Calu3 (cell line): ENCODE measurements around the gene HPD. TPM values are rescaled to one million over a fixed set of nuclear protein-coding genes. Genes with fewer than 3 reads are reported as not detected.
"Not testable (repeated sequence)": the region's sequence is repeated elsewhere in the genome, so short reads cannot be mapped to it uniquely, and the experiment has no call there.

ENCODE experiments used
- BruUV-seq: library from RNA; stranded (reverse); fragments of 400-500 nt; replicated peaks from 2 replicates; lab custom pipeline; 2021; lab: Mats Ljungman, UMichigan
- CTCF ChIA-PET: fragments of 300-600 bp; sonication (Branson Sonifier 250); formaldehyde crosslinking; loops from one replicate; lab custom pipeline; 2022; ENCODE audit warnings: antibody characterized with exemption; lab: Charles Lee
- DNase-seq: peaks from one replicate; pipeline ENCODE4 v3.0.0; 2022
- H3K27ac Mint-ChIP-seq: one replicate; pipeline ENCODE4 v1.8.0; 2022; ENCODE audit warnings: mixed read lengths; ENCODE audit not compliant: unreplicated experiment
- H3K27me3 Mint-ChIP-seq: one replicate; pipeline ENCODE4 v1.8.0; 2022; ENCODE audit warnings: mixed read lengths; ENCODE audit not compliant: unreplicated experiment
- H3K36me3 Mint-ChIP-seq: one replicate; pipeline ENCODE4 v1.8.0; 2022; ENCODE audit warnings: mild to moderate bottlenecking, moderate library complexity, mixed read lengths; ENCODE audit not compliant: insufficient read depth, unreplicated experiment
- H3K4me1 Mint-ChIP-seq: one replicate; pipeline ENCODE4 v1.8.0; 2022; ENCODE audit warnings: mild to moderate bottlenecking, low read depth, mixed read lengths; ENCODE audit not compliant: unreplicated experiment
- H3K4me3 Mint-ChIP-seq: one replicate; pipeline ENCODE4 v1.8.0; 2022; ENCODE audit warnings: mild to moderate bottlenecking, low read depth, moderate library complexity, mixed read lengths; ENCODE audit not compliant: unreplicated experiment
- H3K9me3 Mint-ChIP-seq: one replicate; pipeline ENCODE4 v1.8.0; 2022; ENCODE audit warnings: low read depth, mixed read lengths; ENCODE audit not compliant: unreplicated experiment
- intact Hi-C: fragments of 100-400 bp; cut with micrococcal nuclease; formaldehyde crosslinking; loops from one replicate; pipeline ENCODE4 v1.10.0; 2022; ENCODE audit not compliant: unreplicated experiment
- total RNA-seq: library from RNA; stranded (reverse); gene quantifications from 2 replicates; pipeline ENCODE4 v1.2.3, GENCODE V29; 2022
- TF ChIP-seq, protein P1 (sequence below): fragments of 200-600 bp; IDR thresholded peaks from one replicate; pipeline ENCODE4 v1.8.0; 2022; ENCODE audit warnings: antibody characterized with exemption; ENCODE audit not compliant: unreplicated experiment

The HPD gene
- total RNA-seq, 1 experiment from 2014 or later = not detected

DNA sequence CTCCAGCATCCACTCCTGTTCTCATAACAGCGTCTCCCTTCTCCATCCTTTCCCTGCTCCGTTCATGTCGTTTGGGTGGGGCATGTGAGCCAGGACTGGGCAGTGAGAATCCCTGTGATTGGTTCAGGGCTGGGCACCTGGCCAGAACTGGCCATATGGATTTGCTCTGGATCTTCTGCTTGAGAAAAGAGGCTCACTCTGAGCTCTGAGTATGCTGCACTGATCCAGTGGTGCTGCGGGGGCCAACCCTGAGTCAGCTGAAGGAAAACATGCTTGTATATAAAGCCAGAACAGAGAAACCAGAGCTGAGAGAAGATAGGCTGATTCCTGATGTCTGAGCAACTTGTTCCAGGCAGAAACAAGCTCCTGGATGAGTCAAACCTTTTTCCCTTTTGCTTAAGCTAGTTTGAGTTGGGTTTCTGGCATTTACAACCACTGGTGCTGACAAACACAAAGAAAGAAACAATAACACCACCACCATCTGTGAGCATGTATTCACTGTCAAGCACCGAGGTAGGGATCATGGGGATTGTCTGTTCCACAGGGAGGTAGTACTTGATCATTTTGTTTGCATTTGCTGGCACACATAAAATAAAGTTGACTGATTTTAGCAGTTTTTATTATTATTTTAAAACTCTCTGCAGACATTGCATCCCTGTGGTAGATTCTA lies 14.0 kb upstream of the HPD start:
- Mint-ChIP-seq H3K9me3 (no peaks in the 10 kb centered on the region), H3K4me3 (no peak overlapping the region), H3K4me1 (no peaks in the 10 kb centered on the region), H3K36me3 (no peaks in the 10 kb centered on the region), H3K27ac (no peak overlapping the region), H3K27me3 (no peaks in the 10 kb centered on the region)
- CTCF ChIA-PET = interaction anchor here (0.6 kb wide), 2 partner anchors 21 to 32 kb away, joined by 3 to 4 read pairs; no protein-coding TSS in a partner anchor
- TF ChIP-seq, protein P1, sequence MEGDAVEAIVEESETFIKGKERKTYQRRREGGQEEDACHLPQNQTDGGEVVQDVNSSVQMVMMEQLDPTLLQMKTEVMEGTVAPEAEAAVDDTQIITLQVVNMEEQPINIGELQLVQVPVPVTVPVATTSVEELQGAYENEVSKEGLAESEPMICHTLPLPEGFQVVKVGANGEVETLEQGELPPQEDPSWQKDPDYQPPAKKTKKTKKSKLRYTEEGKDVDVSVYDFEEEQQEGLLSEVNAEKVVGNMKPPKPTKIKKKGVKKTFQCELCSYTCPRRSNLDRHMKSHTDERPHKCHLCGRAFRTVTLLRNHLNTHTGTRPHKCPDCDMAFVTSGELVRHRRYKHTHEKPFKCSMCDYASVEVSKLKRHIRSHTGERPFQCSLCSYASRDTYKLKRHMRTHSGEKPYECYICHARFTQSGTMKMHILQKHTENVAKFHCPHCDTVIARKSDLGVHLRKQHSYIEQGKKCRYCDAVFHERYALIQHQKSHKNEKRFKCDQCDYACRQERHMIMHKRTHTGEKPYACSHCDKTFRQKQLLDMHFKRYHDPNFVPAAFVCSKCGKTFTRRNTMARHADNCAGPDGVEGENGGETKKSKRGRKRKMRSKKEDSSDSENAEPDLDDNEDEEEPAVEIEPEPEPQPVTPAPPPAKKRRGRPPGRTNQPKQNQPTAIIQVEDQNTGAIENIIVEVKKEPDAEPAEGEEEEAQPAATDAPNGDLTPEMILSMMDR = no peak
- BruUV-seq = no TSS peak
- DNase-seq = no peak
- intact Hi-C loops = no loop called here

DNA sequence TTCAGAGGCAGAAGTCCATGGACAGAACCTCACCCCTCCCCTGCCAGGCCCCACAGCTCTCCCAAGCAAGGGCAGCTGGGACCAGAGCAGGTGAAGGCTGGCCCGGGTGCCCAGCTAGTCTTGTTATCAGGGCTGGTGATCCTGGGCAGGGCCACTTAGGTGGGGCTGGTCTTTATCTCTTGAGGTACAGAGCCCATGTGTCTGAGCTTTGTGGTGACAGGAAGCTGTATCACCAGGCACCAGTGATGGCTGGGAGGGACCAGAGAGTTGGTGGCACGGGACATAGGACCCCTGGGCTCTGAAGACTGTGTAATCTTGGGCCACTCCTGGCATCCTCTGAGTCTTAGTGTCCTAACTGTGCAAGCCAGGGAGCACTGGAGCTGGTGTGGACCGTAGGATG lies 12.8 kb upstream of the HPD start:
- Mint-ChIP-seq H3K27me3 (no peaks in the 10 kb centered on the region), H3K9me3 (no peaks in the 10 kb centered on the region), H3K27ac (no peak overlapping the region), H3K36me3 (no peaks in the 10 kb centered on the region), H3K4me1 (no peaks in the 10 kb centered on the region), H3K4me3 (no peak overlapping the region)
- DNase-seq = no peak
- TF ChIP-seq, protein P1 = no peak
- CTCF ChIA-PET = interaction anchor here (0.6 kb wide), 1 partner anchor 13 kb away, joined by 5 read pairs; no protein-coding TSS in a partner anchor
- intact Hi-C loops = no loop called here
- BruUV-seq = no TSS peak

DNA sequence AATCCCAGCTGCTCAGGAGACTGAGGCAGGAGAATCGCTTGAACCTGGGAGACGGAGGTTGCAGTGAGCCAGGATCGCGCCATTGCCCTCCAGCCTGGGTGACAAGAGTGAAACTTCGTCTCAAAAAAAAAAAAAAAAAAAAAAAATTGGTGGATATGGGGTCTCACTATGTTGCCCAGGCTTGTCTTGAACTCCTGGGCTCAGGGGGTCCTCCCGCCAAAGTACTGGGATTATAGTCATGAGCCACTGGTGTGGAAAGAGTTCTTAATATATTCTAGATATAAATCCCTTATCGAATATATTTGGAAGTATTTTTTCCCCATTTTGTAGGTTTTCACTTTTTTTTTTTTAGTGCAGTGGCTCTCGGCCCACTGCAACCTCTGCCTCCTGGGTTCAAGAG lies 10.6 kb upstream of the HPD start:
- H3K4me1 Mint-ChIP-seq, H3K9me3 Mint-ChIP-seq, H3K27ac Mint-ChIP-seq, H3K4me3 Mint-ChIP-seq, CTCF ChIA-PET, H3K36me3 Mint-ChIP-seq, intact Hi-C loops, DNase-seq, BruUV-seq, H3K27me3 Mint-ChIP-seq: not testable (repeated sequence)

DNA sequence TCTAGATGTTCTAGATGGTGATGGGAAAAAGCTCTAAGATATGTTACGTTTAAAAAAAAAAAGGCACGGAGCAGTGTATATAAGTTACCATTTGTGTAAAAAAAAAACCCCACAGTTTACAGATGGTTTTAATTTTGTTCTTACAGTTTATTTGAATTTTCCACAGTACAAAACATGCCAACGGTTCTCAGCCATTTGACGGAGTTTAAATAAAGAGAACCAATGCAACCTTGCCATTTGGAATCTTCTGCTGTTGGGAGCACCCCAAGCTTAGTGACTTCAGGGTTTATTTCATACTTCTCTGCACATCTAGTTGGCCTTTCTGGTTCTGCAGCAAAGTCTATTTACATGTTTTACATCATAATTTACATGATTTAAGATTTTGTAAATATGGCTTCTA lies 7.7 kb upstream of the HPD start:
- Mint-ChIP-seq H3K36me3 (no peaks in the 10 kb centered on the region), H3K4me1 (no peaks in the 10 kb centered on the region), H3K4me3 (no peak overlapping the region), H3K27me3 (no peaks in the 10 kb centered on the region), H3K27ac (no peak overlapping the region), H3K9me3 (no peaks in the 10 kb centered on the region)
- intact Hi-C loops = no loop called here
- TF ChIP-seq, protein P1 = no peak
- BruUV-seq = no TSS peak
- DNase-seq = no peak
- CTCF ChIA-PET = interaction anchor here (0.6 kb wide), 1 partner anchor 286 kb away, joined by 6 read pairs; no protein-coding TSS in a partner anchor
